ENCODE data around the gene ZYG11A. TPM values are rescaled to one million over a fixed set of nuclear protein-coding genes. Genes with fewer than 3 reads are reported as not detected.
A peak's percentile ranks its signal among the peaks of the same experiment; 100 is the strongest.

ZYG11A gene
- total RNA-seq, 4 donors from 2014 or later, result not detected

GRCh38 chr1:52920791-52921291, 78.3 kb downstream of the ZYG11A start:
- Histone ChIP-seq H3K4me1 (peaks cover 20 to 36% of the 10 kb centered on the region in 2 donors), H3K27ac (peak overlapping the region; percentile 89 to 94 (median 91)), H3K4me3 (peak overlapping the region; percentile 75 to 89 (median 85)), H3K36me3 (no peaks in the 10 kb centered on the region), H3K9me3 (no peaks in the 10 kb centered on the region), H3K27me3 (no peaks in the 10 kb centered on the region)
- intact Hi-C loops (cut with DNase I; ENCODE audit: low total_unique reads), result loop anchor here (1.0 to 10.0 kb wide), 2 partner anchors 16 to 556 kb away; partner anchors contain the start of gene CC2D1B
- DNase-seq (peak in 1 of 2 donors; percentile 24), ATAC-seq (peak; percentile 53 to 63)
- TF ChIP-seq CTCF (IDR thresholded peaks at IDR 0.05 in 4 of 5, conservative IDR thresholded peaks at IDR 0.05 in 1 of 5) (no peak), POLR2A (IDR thresholded peaks at IDR 0.05) (no peak)
- in situ Hi-C loops (cut with MboI; ENCODE audit: low sequenced_read_pairs in 4 of 4), result loop anchor here in 3 of 4 donors (10.0 to 25.0 kb wide), 2 partner anchors 216 to 266 kb away; partner anchors contain the start of gene CPT2 (in 2 of the 3)

GRCh38 chr1:52925571-52926005, 83.0 kb downstream of the ZYG11A start:
- H3K36me3 ChIP-seq, result no peaks in the 10 kb centered on the region
- ATAC-seq (peak in 1 of 2 donors; percentile 7), DNase-seq (no peak)
- TF ChIP-seq CTCF (IDR thresholded peaks at IDR 0.05 in 4 of 5, conservative IDR thresholded peaks at IDR 0.05 in 1 of 5) (no peak), POLR2A (IDR thresholded peaks at IDR 0.05) (no peak)
- H3K9me3 ChIP-seq, result no peaks in the 10 kb centered on the region
- peaks cover 9 to 28% of the 10 kb centered on the region in 2 donors for H3K4me1 ChIP-seq
- H3K4me3 ChIP-seq, result peak overlapping the region; percentile 1 to 90 (median 10)
- intact Hi-C loops (cut with DNase I; ENCODE audit: low total_unique reads), result loop anchor here (2.0 to 10.0 kb wide), 3 partner anchors 69 to 561 kb away; partner anchors contain the start of gene CC2D1B
- peak overlapping the region; percentile 91 to 94 (median 92) for H3K27ac ChIP-seq
- in situ Hi-C loops (cut with MboI; ENCODE audit: low sequenced_read_pairs in 4 of 4), result loop anchor here in 2 of 4 donors (10.0 kb wide), 1 partner anchor 221 kb away; no protein-coding TSS in a partner anchor
- H3K27me3 ChIP-seq, result no peaks in the 10 kb centered on the region

GRCh38 chr1:52926864-52927211, 84.3 kb downstream of the ZYG11A start:
- no peak for TF ChIP-seq POLR2A (IDR thresholded peaks at IDR 0.05)
- no peak for TF ChIP-seq CTCF (IDR thresholded peaks at IDR 0.05 in 4 of 5, conservative IDR thresholded peaks at IDR 0.05 in 1 of 5)
- DNase-seq (no peak), ATAC-seq (peak in 1 of 2 donors; percentile 52)
- no peaks in the 10 kb centered on the region for H3K9me3 ChIP-seq
- peak overlapping the region; percentile 91 to 94 (median 92) for H3K27ac ChIP-seq
- no peaks in the 10 kb centered on the region for H3K27me3 ChIP-seq
- in situ Hi-C loops (cut with MboI; ENCODE audit: low sequenced_read_pairs in 4 of 4) (loop anchor here in 2 of 4 donors (10.0 kb wide), 1 partner anchor 222 kb away; no protein-coding TSS in a partner anchor), intact Hi-C loops (cut with DNase I; ENCODE audit: low total_unique reads) (loop anchor here (2.0 to 10.0 kb wide), 3 partner anchors 70 to 562 kb away; partner anchors contain the start of gene CC2D1B)
- no peaks in the 10 kb centered on the region for H3K36me3 ChIP-seq
- H3K4me3 ChIP-seq, result peak overlapping the region; percentile 81 to 90 (median 88)
- peaks cover 9 to 23% of the 10 kb centered on the region in 2 donors for H3K4me1 ChIP-seq

GRCh38 chr1:52927212-52928014, 84.9 kb downstream of the ZYG11A start, which contains the start of gene SCP2:
Gene SCP2, plus strand, starts transcription at chr1:52927276. Its CDS starts 121 bp downstream, at chr1:52927397.
- peak within 1 kb of the TSS; percentile 91 to 94 (median 92) for H3K27ac ChIP-seq
- DNase-seq, result peak; percentile 80 to 83
- H3K4me3 ChIP-seq, result peak within 1 kb of the TSS; percentile 81 to 90 (median 88)
- peak; percentile 83 to 84 for TF ChIP-seq POLR2A (IDR thresholded peaks at IDR 0.05)
- TF ChIP-seq CTCF (IDR thresholded peaks at IDR 0.05 in 4 of 5, conservative IDR thresholded peaks at IDR 0.05 in 1 of 5), result no peak
- in situ Hi-C loops (cut with MboI; ENCODE audit: low sequenced_read_pairs in 4 of 4), result loop anchor here in 2 of 4 donors (10.0 kb wide), 1 partner anchor 223 kb away; no protein-coding TSS in a partner anchor
- ATAC-seq, result peak; percentile 81 to 90
- H3K36me3 ChIP-seq, result no peaks in the 10 kb centered on the region
- intact Hi-C loops (cut with DNase I; ENCODE audit: low total_unique reads), result loop anchor here (2.0 to 10.0 kb wide), 3 partner anchors 71 to 563 kb away; partner anchors contain the start of gene CC2D1B
- H3K4me1 ChIP-seq, result peaks cover 9 to 23% of the 10 kb centered on the region in 2 donors
- H3K27me3 ChIP-seq, result no peaks in the 10 kb centered on the region
- H3K9me3 ChIP-seq, result no peaks in the 10 kb centered on the region
